ENCODE data around the gene RAD51B. TPM values are rescaled to one million over a fixed set of nuclear protein-coding genes. Genes with fewer than 3 reads are reported as not detected.

RAD51B gene
- total RNA-seq, 2 donors from 2014 or later = 13.7 to 15.1 TPM

DNA sequence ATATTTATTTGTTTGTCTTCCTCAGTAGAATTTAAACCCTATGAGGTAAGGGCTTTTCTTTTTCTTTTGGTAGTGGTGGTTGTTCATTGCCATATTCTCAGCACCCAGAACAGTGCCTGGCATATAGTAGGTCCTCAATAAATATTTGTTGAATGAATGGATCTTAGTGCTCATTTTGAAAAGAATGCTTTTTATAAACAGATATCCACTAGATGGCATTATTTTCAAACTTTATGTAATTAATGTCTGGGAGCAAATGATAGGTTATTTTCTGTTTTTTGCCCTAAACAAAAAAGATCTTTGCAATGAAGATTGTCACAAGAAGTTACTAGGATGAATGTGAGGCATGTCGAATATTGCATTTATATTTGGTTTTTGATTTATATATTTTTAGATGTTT is 64.1 kb downstream of the RAD51B start:
- intact Hi-C loops (cut with DNase I) = no loop called here
- DNase-seq (ENCODE audit: low spot score) = no peak

DNA sequence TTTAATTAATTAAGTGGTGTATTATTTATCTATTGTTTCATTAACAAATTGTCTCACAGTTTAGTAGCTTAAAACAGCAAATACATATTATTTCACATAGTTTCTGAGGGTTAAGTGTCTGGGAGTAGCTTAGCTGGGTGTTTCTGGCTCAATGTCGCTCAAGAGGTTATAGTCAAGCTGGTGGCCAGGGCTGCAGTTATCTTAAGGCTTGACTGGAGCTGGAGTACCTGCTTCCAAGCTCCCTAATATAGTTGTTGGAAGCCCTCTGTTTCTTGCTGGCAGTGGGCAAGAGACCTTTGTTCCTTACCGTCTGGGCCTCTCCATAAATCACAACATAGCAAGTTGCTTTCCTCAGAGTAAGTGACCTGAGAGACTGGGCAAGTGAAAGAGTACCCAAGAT is 66.6 kb downstream of the RAD51B start:
- no peak for DNase-seq (ENCODE audit: low spot score)
- intact Hi-C loops (cut with DNase I) = no loop called here

DNA sequence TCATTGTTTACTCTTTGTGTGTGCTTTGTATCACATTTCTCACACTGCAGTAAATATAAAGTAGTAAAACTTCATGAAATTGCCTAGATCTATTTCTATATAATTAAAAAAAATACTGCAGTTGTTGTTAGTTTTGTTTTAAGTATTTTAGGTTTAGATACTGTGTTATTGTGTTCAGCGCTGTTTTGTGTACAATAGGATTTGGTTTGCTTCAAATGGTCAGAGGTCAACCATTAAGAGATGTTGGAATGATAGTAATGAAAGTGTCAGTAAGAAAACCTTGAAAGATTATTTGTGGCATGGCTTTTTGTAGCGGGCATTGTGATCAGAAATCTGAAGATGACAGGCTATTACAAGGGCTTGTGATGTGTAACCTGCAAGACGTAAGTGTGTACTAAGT is 67.9 kb downstream of the RAD51B start:
- intact Hi-C loops (cut with DNase I) = no loop called here
- DNase-seq (ENCODE audit: low spot score) = no peak

DNA sequence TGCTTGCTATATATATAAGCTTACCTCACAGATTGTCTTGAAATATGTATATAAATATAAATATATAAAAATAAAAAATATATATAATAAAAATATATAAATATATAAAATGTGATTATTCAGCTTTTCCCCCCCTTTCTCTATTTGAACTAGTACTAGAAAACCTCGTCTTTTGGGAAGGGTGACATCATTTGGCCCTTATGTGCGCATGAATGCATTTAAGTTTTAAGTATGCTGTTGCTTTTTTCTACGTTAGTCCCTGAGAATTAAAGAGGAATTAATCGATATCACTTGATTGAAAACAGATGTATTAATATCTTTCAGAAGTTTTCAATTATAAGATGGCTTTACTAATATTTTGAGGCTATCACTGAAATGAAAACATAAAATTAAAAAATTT is 69.9 kb downstream of the RAD51B start:
- intact Hi-C loops (cut with DNase I) = no loop called here
- DNase-seq (ENCODE audit: low spot score) = no peak

DNA sequence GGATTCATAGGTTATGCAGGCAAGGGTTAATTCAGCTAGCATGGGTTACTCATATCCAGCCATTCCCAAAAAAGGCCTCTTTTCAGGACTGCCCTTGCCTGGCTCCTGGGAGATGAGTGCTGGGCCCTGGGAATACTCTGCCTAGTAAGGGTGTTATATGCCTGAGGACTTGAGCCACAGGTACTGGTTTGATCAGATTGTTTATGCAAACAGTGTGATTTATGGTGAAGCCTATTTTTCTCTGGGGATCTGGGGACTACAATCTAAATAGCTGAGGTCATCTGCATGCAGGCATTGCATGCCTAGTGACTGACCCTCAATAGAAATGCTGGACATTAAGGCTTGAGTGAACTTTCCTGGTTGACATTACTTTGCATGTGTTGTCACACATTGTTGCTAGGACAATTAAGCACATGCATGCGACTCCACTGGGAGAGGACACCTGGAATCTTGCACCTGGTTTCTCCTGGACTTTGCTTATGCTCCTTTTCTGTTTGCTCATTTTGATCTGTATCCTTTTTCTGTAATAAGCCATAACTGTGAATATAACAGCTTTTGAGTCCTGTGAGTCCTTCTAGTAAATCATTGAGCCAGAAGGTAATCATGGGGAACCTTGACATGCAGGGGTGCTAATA is 73.0 kb downstream of the RAD51B start:
- no peak for DNase-seq (ENCODE audit: low spot score)
- intact Hi-C loops (cut with DNase I) = no loop called here

DNA sequence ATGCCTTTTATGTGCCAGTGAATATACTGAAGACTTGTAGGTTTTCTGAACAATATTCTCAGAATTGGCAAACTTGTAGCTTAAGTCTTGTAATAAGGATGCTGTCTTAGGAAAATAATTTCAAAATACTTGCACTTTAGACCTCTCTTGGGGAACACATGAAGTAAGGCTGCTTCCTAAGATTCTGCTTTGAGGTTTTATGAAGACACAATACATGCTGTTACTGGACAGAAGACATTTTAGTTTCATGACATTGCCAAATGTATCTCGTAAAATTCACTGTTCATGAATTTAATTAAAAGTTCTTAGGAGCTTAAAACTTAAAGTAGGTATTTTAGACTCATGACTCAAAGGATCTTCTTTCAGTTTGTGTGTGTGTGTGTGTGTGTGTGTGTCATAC is 80.7 kb downstream of the RAD51B start:
- DNase-seq (ENCODE audit: low spot score) = no peak
- intact Hi-C loops (cut with DNase I) = no loop called here

DNA sequence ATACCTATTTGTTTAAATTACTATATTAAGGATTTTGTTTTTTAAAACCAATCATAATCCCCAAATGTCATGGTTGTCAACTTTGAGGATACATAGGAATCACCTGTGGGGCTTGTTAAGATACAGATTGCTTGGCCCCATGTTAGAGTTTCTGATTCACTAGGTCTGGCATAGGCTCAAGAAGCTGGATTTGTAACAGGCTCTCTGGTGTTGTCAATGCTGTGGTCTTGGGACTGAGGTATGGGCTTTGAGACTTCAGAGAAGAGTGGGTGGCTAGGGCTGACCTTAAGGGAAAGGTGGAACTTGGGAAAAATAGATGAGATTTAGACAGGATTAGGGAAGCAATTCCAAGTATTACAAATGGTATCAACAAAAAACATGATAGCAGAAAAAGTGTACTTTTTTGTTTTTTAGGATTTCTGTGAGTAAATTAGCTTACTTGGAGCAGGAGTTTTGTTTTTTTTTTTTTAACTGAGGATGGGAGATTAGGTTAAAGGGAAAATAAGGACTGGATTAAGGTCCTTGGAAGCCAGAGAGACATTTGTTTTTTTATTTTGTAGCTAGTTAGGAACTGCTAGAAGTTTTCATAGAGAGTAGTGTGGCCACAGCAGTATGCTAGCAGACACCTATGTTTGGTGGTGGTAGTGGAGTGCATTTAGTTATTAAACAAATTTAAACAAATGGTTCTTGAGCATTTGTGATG is 88.6 kb downstream of the RAD51B start:
- intact Hi-C loops (cut with DNase I) = no loop called here
- DNase-seq (ENCODE audit: low spot score) = no peak

DNA sequence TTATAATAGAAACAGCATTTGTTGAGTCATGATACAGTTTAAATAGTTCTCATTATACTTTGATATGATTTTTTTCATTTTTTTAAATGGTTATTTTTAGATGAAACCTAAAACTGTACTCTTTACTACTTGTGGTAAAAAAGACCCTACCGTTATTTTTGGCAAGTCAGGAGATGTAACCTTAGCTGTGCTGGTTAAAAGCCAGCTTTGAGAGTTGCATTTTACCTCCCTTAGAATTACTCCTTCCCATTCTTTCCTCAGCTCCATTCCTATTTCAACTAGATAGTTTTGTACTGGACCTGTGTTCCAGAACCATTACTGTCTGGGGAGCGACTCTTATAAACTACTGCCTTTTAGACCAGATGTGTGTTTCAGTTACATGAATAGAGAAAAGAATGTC is 92.0 kb downstream of the RAD51B start:
- no peak for DNase-seq (ENCODE audit: low spot score)
- intact Hi-C loops (cut with DNase I) = no loop called here

DNA sequence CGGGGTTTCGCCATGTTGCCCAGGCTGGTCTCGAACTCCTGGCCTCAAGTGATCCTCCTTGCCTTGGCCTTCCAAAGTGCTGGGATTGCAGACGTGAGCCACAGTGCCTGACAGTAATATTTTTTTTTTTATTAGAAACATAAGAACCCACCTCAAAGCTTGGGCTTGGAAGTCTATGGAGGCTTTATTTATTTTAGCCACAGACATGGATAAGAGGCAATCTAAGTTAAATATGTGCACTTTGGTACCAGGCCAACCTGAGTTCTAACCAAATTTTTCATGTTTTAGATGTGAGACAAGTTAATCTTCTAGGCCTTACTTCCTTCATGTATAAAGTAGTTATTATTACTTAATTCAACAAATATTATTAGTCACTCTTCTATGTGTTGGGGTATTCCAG is 96.9 kb downstream of the RAD51B start:
- intact Hi-C loops (cut with DNase I) = no loop called here

DNA sequence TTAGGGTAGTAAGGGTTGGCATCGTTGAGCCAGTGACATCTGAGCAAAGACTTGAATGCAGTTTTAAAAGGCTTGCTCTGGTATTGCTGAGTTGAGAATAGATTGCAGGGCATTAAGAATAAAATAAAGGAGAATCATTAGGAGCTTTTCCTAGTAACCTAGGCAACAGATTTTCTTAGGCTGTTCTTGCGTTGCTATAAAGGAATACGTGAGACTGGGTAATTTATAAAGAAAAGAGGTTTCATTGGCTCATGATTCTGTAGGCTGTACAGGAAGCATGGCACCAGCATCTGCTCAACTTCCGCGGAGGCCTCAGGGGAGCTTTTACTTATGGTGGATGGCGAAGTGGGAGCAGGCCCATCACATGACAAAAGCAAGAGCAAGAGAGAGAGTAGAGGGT is 97.4 kb downstream of the RAD51B start:
- DNase-seq (ENCODE audit: low spot score) = no peak
- intact Hi-C loops (cut with DNase I) = no loop called here

More for the DNA sequence above, 96.9 kb downstream of the RAD51B start:
- DNase-seq (ENCODE audit: low spot score) = no peak

DNA sequence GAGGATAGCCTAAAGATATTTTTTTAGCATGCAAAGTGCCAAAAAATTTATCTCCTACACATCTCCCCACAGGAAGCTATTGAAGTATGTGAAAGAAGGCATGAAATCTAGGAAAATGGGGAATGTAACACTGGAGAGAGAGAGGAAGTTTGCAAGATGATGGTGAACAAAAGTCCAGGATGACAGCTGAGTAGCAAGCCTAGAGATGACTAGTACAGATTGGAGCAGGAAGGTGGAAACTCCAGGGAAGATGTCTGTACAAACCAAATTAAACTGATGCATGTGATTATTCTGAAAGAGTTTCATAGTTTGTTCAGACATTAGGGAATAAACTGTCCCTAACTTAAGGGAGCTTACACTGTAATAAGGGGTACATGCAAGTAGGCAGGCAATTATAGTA is 99.3 kb downstream of the RAD51B start:
- intact Hi-C loops (cut with DNase I) = no loop called here
- no peak for DNase-seq (ENCODE audit: low spot score)

DNA sequence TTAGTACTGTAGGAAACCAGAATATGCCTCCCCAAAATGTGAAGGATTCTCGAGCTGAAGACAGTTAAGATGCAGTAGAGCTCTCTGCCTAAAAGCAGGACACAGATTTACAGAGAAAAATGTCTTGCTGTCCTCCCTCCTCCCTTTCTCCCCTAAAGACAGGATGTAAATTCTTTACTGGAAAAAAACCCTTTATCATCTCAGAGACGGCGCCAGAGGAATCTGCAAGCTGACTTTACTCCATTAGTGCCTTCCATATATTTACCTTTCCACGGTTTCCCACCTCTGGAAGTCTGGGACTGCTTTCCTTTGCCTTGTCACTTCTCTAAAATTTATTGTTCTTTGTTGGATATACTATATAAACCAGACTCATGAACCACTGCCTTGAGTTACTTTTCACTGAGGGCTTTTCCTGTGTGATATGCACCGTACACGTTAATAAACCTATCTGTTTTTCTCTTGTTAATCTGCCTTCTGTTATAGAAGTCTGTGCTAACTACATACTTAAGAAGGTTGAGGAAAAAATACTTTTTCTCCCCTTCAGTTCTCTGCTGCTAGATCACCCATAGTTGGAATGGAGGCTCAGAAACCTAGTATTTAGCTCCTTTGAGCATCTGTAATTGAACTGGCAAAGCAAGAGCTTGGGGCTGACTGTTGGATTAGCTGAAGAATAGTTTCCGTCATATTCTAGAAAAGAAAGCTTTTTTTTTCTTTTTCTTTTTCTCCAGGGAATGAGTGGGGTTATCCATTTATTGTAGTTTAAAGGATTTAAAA is 99.9 kb downstream of the RAD51B start:
- DNase-seq (ENCODE audit: low spot score) = no peak
- intact Hi-C loops (cut with DNase I) = no loop called here

DNA sequence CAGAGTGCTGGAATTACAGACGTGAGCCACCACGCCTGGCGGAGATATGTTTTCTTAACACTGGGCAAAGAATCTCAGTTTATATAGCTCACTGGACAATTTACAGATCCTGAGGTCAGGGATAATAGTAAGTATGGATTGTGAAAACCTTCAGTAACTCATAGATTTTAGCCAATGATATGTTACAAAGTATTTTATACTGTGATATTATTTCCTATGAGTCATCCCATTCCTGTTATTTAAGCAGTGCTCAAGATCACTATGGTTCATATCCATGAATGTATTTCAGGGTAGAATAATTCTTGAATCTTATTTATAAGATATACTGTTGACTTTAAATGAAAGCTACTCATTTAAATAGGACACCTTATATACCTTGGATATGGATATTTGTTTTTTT is 107.2 kb downstream of the RAD51B start:
- DNase-seq (ENCODE audit: low spot score) = no peak
- intact Hi-C loops (cut with DNase I) = no loop called here

DNA sequence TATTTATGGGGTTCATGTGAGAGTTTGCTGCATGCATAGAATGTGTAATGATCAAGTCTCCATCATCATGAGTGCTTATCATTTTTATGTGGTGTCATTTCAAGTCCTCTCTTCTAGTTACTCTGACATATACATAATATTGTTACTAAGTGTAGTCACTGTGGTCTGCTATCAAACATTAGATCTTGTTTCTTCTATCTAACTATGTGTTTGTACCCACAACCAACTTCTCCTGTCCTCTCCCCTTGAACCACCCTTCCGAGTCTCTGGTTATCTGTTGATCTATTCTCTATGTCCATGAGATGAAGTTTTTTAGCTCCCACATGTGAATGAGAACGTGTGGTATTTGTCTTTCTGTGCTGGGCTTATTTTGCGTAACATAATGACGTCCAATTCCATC is 107.7 kb downstream of the RAD51B start:
- intact Hi-C loops (cut with DNase I) = no loop called here
- DNase-seq (ENCODE audit: low spot score) = no peak

DNA sequence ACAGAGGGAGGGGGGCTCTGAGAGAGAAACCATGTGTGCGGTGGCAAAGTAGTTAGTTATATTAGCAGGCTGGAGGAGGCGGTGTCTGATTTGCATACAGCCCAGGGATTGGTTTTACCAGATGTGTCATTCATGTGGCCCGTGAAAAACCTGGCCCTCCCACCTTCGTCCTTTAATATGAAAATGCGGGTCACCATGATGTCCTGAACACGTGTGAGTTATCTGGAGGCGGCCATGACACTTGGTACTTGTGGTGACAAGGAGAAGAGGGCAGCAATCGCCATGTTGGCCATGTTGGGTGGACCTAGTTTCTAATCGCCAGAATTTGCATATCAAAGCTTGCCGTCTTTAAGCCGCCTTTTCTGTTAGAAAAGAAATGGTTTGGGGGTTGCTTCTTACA is 108.8 kb downstream of the RAD51B start:
- intact Hi-C loops (cut with DNase I) = no loop called here

DNA sequence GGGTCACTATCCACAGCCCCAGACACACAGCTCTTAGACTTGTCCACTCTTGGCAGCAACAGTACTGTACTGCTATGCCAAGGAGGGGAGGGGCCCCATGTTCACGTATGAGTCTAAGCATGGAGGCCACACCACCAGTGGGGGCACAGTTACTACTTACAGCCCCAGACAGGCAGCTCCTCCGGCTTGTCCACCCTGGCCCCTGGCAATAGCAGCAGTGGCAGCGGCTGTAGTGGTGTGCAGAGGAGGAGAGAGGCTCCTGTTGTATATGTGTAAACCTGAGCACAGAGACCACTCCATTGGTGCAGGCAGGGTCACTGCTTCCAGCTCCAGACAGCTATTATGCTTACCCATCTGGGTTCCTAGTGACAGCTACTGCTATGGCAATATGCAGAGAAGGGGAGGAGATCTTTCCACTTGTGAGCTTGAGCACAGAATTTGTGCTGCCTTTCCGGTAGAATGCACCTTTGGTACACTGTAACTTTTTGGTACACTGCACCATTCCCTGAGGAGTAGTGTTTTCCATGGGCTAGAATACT is 113.2 kb downstream of the RAD51B start:
- intact Hi-C loops (cut with DNase I) = loop anchor here in 1 of 2 donors (5.0 kb wide), 1 partner anchor 885 kb away; no protein-coding TSS in a partner anchor
- DNase-seq (ENCODE audit: low spot score) = no peak

More for the DNA sequence above, 108.8 kb downstream of the RAD51B start:
- no peak for DNase-seq (ENCODE audit: low spot score)

DNA sequence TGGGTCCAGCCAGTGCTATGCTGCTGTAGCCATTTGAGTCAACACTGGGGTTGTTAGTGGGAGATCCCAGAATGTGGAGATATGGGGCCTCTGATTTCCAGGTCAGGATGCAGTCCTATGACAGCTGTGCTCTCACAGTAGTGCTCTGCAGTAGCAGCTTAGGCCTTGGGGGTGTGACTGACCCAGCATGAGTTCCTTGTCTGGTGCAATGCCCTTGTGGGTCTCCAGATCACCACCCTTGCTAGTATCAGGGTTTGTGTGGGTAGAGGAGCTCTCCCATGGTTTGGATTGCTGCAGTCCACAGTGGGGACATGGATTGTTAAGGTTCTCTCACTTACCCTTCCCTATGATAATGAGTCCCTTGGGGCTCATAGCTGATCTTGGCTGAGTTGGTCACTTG is 113.7 kb downstream of the RAD51B start:
- DNase-seq (ENCODE audit: low spot score) = no peak
- intact Hi-C loops (cut with DNase I) = loop anchor here in 1 of 2 donors (5.0 kb wide), 1 partner anchor 884 kb away; no protein-coding TSS in a partner anchor

DNA sequence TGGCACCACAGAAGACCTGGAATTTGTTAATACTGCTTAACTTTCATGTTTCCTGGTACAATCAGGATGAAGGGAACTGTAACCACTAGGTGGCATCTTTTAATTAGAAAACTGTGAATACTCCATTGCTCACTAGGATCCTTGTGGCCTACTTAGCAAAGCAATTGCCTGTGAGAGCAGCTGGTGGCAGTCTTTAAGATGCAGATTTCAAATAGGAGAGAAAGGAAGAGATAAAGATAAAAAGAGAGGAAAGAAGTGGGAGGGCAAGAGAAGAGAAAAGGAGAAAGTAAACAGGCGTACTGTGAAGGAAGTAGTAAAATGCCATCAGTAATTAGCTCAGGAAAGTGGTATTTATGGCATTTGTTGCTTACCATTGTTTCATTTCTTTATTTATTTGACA is 114.5 kb downstream of the RAD51B start:
- intact Hi-C loops (cut with DNase I) = loop anchor here in 1 of 2 donors (5.0 kb wide), 1 partner anchor 883 kb away; no protein-coding TSS in a partner anchor
- no peak for DNase-seq (ENCODE audit: low spot score)

DNA sequence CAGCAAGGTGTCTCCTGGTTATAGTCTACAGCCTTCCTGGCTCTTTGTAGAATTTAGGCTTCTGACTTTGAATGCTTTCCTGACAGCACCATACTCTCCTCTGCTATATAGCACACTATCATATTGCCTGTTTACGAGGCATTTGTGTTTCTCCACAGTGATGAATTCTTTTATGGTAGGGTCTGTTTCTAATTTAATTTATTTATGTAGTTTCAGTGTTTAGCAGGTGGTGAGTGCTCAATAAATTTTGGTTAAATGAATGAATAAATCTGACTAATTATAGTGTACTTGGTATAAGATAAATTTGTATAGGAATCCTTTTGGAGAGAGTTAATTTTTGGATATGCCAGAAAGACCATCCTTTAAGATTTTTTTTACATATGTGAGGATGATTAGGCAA is 115.3 kb downstream of the RAD51B start:
- no peak for DNase-seq (ENCODE audit: low spot score)
- intact Hi-C loops (cut with DNase I) = loop anchor here in 1 of 2 donors (5.0 kb wide), 1 partner anchor 882 kb away; no protein-coding TSS in a partner anchor

DNA sequence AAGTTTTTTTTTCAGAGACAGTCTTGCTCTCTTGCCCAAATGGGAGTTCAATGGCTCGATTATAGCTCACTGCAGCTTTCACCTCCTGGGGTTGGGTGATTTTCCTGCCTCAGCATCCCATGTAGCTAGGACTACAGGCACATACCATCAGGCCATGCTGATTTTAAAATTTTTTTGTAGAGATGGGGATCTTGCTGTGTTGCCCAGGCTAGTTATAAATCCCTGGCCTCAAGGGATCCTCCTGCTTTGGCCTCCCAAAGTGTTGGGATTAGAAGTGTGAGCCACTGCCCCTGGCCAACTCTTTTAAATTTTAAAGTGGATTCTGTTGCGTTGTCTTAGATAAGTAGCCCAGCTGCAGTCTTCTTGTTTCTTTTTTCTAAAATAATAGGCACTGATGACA is 115.8 kb downstream of the RAD51B start:
- no peak for DNase-seq (ENCODE audit: low spot score)
- intact Hi-C loops (cut with DNase I) = no loop called here
